Nephron progenitor cell (in vitro differentiated cells): ENCODE data around the gene IL37.

Source experiments
- DNase-seq: peaks from one replicate; pipeline ENCODE4 v3.0.0; 2021
- H3K27ac Mint-ChIP-seq: 2 replicates; pipeline ENCODE4 v1.8.0; 2021; ENCODE audit warnings: mild to moderate bottlenecking, moderate library complexity, mixed read lengths
- H3K27me3 Mint-ChIP-seq: 2 replicates; pipeline ENCODE4 v1.8.0; 2021; ENCODE audit warnings: mild to moderate bottlenecking, low read depth, mixed read lengths; ENCODE audit not compliant: poor library complexity
- H3K36me3 Mint-ChIP-seq: 2 replicates; pipeline ENCODE4 v1.8.0; 2021; ENCODE audit warnings: low read depth, mixed read lengths
- H3K4me1 Mint-ChIP-seq: 2 replicates; pipeline ENCODE4 v1.8.0; 2021; ENCODE audit warnings: mixed read lengths
- H3K4me3 Mint-ChIP-seq: 2 replicates; pipeline ENCODE4 v1.8.0; 2021; ENCODE audit warnings: mild to moderate bottlenecking, moderate library complexity, mixed read lengths
- H3K9me3 Mint-ChIP-seq: 2 replicates; pipeline ENCODE4 v1.8.0; 2021; ENCODE audit warnings: mild to moderate bottlenecking, moderate library complexity, mixed read lengths
- CTCF ChIP-seq: fragments of 200-600 bp; sonication (generic); IDR thresholded peaks from 2 replicates; pipeline ENCODE4 v1.5.0; 2021; ENCODE audit warnings: antibody characterized with exemption

IL37 gene

GRCh38 chr2:112870841-112871835 is 39.8 kb upstream of the IL37 start:
- DNase-seq, result no peak
- TF ChIP-seq CTCF, result no peak
- Mint-ChIP-seq H3K9me3 (peaks cover 19% of the 10 kb centered on the region), H3K36me3 (no peaks in the 10 kb centered on the region), H3K27me3 (peaks cover 4% of the 10 kb centered on the region), H3K4me1 (peaks cover 17% of the 10 kb centered on the region), H3K4me3 (no peak overlapping the region), H3K27ac (no peak overlapping the region)

- Mint-ChIP-seq H3K36me3 (no peaks in the 10 kb centered on the region), H3K9me3 (peaks cover 5% of the 10 kb centered on the region), H3K27me3 (peaks cover 7% of the 10 kb centered on the region), H3K4me1 (peaks cover 12% of the 10 kb centered on the region), H3K4me3 (no peak overlapping the region), H3K27ac (no peak overlapping the region)
- DNase-seq, result no peak
- TF ChIP-seq CTCF, result no peak
These were observed 34.6 kb upstream of the IL37 start for GRCh38 chr2:112876257-112876970.

GRCh38 chr2:112876971-112877361 is 34.0 kb upstream of the IL37 start:
- TF ChIP-seq CTCF, result no peak
- no peak for DNase-seq
- no peak overlapping the region for H3K27ac Mint-ChIP-seq
- peaks cover 12% of the 10 kb centered on the region for H3K4me1 Mint-ChIP-seq
- H3K36me3 Mint-ChIP-seq, result no peaks in the 10 kb centered on the region
- H3K27me3 Mint-ChIP-seq, result peaks cover 7% of the 10 kb centered on the region
- H3K4me3 Mint-ChIP-seq, result no peak overlapping the region
- H3K9me3 Mint-ChIP-seq, result peaks cover 3% of the 10 kb centered on the region

- H3K4me1 Mint-ChIP-seq, result peaks cover 12% of the 10 kb centered on the region
- H3K27ac Mint-ChIP-seq, result no peak overlapping the region
- H3K27me3 Mint-ChIP-seq, result peaks cover 7% of the 10 kb centered on the region
- no peak for TF ChIP-seq CTCF
- no peaks in the 10 kb centered on the region for H3K9me3 Mint-ChIP-seq
- no peak for DNase-seq
- H3K36me3 Mint-ChIP-seq, result no peaks in the 10 kb centered on the region
- no peak overlapping the region for H3K4me3 Mint-ChIP-seq
These were observed 33.5 kb upstream of the IL37 start for GRCh38 chr2:112877423-112877822.

GRCh38 chr2:112879491-112880041 is 31.4 kb upstream of the IL37 start:
- no peaks in the 10 kb centered on the region for H3K36me3 Mint-ChIP-seq

More at GRCh38 chr2:112879491-112880041, 31.4 kb upstream of the IL37 start:
- no peak for DNase-seq
- Mint-ChIP-seq H3K4me1 (peaks cover 12% of the 10 kb centered on the region), H3K27ac (no peak overlapping the region), H3K27me3 (peaks cover 8% of the 10 kb centered on the region), H3K4me3 (no peak overlapping the region), H3K9me3 (no peaks in the 10 kb centered on the region)
- no peak for TF ChIP-seq CTCF
